ENCODE results near the gene CDC42BPA. TPM values are rescaled to one million over a fixed set of nuclear protein-coding genes. Genes with fewer than 3 reads are reported as not detected.

The CDC42BPA gene
- total RNA-seq, 1 experiment from 2014 or later: 32.0 TPM

GRCh38 chr1:226976276-226976977, 341.9 kb downstream of the CDC42BPA start:
- no peak overlapping the region for H3K4me3 ChIP-seq (ENCODE audit: low read length)
- ChIA-PET POLR2A (ENCODE audit: unreplicated experiment) (no interaction called here), CTCF (no interaction called here)
- no peaks in the 10 kb centered on the region for H3K27me3 ChIP-seq (ENCODE audit: low read length)
- H3K79me2 ChIP-seq (ENCODE audit: low read length): no peaks in the 10 kb centered on the region
- intact Hi-C loops (cut with micrococcal nuclease): no loop called here
- no peak for DNase-seq
- no peaks in the 10 kb centered on the region for H3K4me1 ChIP-seq (ENCODE audit: insufficient read depth, low read length)
- peaks cover 10% of the 10 kb centered on the region for H3K36me3 ChIP-seq (ENCODE audit: low read depth, low read length)
- H3K27ac ChIP-seq (ENCODE audit: low read length): no peak overlapping the region
- H3F3A ChIP-seq (ENCODE audit: low read length, unreplicated experiment): no peaks in the 10 kb centered on the region
- H3K9ac ChIP-seq (ENCODE audit: low read length): no peak overlapping the region
- H3K9me2 ChIP-seq (replicated peaks; ENCODE audit: low read length): no peaks in the 10 kb centered on the region
- H3K4me2 ChIP-seq (ENCODE audit: low read length): no peak overlapping the region
- no peaks in the 10 kb centered on the region for H3K9me3 ChIP-seq (ENCODE audit: low read length)
- no peak for ATAC-seq
- H4K20me1 ChIP-seq (ENCODE audit: low read length): no peaks in the 10 kb centered on the region
- no peak for TF ChIP-seq EZH2phosphoT487 (IDR thresholded peaks at IDR 0.05; ENCODE audit: borderline replicate concordance, low read length)
- no peak for TF ChIP-seq CTCF (conservative IDR thresholded peaks at IDR 0.05; ENCODE audit: low read depth, low read length)
- no peak for TF ChIP-seq EZH2 (IDR thresholded peaks at IDR 0.05; ENCODE audit: low read length, unreplicated experiment)
- H2AFZ ChIP-seq (ENCODE audit: low read length): no peak overlapping the region
- BruUV-seq (replicated peaks): no TSS peak

- intact Hi-C loops (cut with micrococcal nuclease): no loop called here
- no TSS peak for BruUV-seq (replicated peaks)
- CTCF ChIA-PET: no interaction called here
These were observed 342.7 kb downstream of the CDC42BPA start for GRCh38 chr1:226975259-226976250.

More at GRCh38 chr1:226975259-226976250, 342.7 kb downstream of the CDC42BPA start:
- no peaks in the 10 kb centered on the region for H4K20me1 ChIP-seq (ENCODE audit: low read length)
- H3K27ac ChIP-seq (ENCODE audit: low read length): no peak overlapping the region
- DNase-seq: no peak
- no peak for ATAC-seq
- no peaks in the 10 kb centered on the region for H3K4me1 ChIP-seq (ENCODE audit: insufficient read depth, low read length)
- TF ChIP-seq EZH2phosphoT487 (IDR thresholded peaks at IDR 0.05; ENCODE audit: borderline replicate concordance, low read length): no peak
- TF ChIP-seq EZH2 (IDR thresholded peaks at IDR 0.05; ENCODE audit: low read length, unreplicated experiment): no peak
- TF ChIP-seq CTCF (conservative IDR thresholded peaks at IDR 0.05; ENCODE audit: low read depth, low read length): no peak
- no peaks in the 10 kb centered on the region for H3K9me3 ChIP-seq (ENCODE audit: low read length)
- H3K36me3 ChIP-seq (ENCODE audit: low read depth, low read length): peaks cover 11% of the 10 kb centered on the region
- H3F3A ChIP-seq (ENCODE audit: low read length, unreplicated experiment): no peaks in the 10 kb centered on the region
- H3K4me3 ChIP-seq (ENCODE audit: low read length): no peak overlapping the region
- no peak overlapping the region for H3K9ac ChIP-seq (ENCODE audit: low read length)
- POLR2A ChIA-PET (ENCODE audit: unreplicated experiment): no interaction called here
- no peak overlapping the region for H2AFZ ChIP-seq (ENCODE audit: low read length)
- H3K79me2 ChIP-seq (ENCODE audit: low read length): no peaks in the 10 kb centered on the region
- no peaks in the 10 kb centered on the region for H3K9me2 ChIP-seq (replicated peaks; ENCODE audit: low read length)
- no peaks in the 10 kb centered on the region for H3K27me3 ChIP-seq (ENCODE audit: low read length)
- H3K4me2 ChIP-seq (ENCODE audit: low read length): no peak overlapping the region
